Activated T-helper 9 cell treated with anti-CD3 and anti-CD28 coated beads, Interleukin-2, amount 50 U/mL, for 16 hours (primary cell): ENCODE results near the gene SLC45A1.

Source experiments
- DNase-seq: peaks from one replicate; pipeline ENCODE4 v3.0.0-alpha.2; 2020; ENCODE audit warnings: low read depth

SLC45A1 gene

GRCh38 chr1:8352886-8353785, 35.2 kb downstream of the SLC45A1 start:
- no peak for DNase-seq

- no peak for DNase-seq
These were observed 36.1 kb downstream of the SLC45A1 start for GRCh38 chr1:8354038-8354437.

- no peak for DNase-seq
These were observed 37.7 kb downstream of the SLC45A1 start for GRCh38 chr1:8355439-8356255.

- DNase-seq, result no peak
These were observed 38.6 kb downstream of the SLC45A1 start for GRCh38 chr1:8356256-8357209.

- DNase-seq, result no peak
These were observed 39.6 kb downstream of the SLC45A1 start for GRCh38 chr1:8357329-8358101.

GRCh38 chr1:8358241-8358896, 40.5 kb downstream of the SLC45A1 start:
- DNase-seq, result no peak

GRCh38 chr1:8358897-8359616, 41.1 kb downstream of the SLC45A1 start:
- DNase-seq, result no peak

GRCh38 chr1:8359617-8360481, 41.9 kb downstream of the SLC45A1 start:
- no peak for DNase-seq

GRCh38 chr1:8360493-8361197, 42.7 kb downstream of the SLC45A1 start:
- DNase-seq, result no peak

- no peak for DNase-seq
These were observed 43.4 kb downstream of the SLC45A1 start for GRCh38 chr1:8361198-8361849.

- DNase-seq, result no peak
These were observed 44.8 kb downstream of the SLC45A1 start for GRCh38 chr1:8362701-8363101.

GRCh38 chr1:8363186-8363766, 45.4 kb downstream of the SLC45A1 start:
- no peak for DNase-seq

GRCh38 chr1:8363767-8364301, 45.9 kb downstream of the SLC45A1 start:
- DNase-seq, result no peak

- DNase-seq, result no peak
These were observed 46.9 kb downstream of the SLC45A1 start for GRCh38 chr1:8364528-8365442.

- no peak for DNase-seq
These were observed 47.9 kb downstream of the SLC45A1 start for GRCh38 chr1:8365661-8366362.
